ENCODE data around the gene KCTD16.

DNA sequence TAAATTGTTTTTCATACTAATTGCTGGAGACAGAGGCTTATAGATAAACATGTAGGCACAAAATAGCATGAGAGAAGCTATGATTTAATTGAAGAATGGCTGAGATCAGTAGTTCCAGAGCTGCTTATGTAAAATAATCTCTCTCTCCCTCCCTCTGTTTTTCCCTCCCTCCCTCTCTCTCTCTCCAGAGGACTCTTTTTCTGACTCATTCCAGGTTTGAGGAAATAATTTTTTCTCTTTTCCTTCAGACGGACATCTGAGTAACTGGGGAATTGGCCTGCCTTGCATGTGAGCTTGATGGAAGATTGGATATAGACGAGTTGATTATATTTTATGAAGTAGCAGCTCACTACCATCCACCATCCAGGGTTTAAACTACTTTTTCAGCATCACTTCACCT is 35.5 kb downstream of the KCTD16 start:
- no peak for TF ChIP-seq CTCF (IDR thresholded peaks at IDR 0.05)
- TF ChIP-seq POLR2A (IDR thresholded peaks at IDR 0.05) = no peak
